ENCODE results near the gene LDHD. TPM values are rescaled to one million over a fixed set of nuclear protein-coding genes. Genes with fewer than 3 reads are reported as not detected.

Gene LDHD
- total and polyA plus RNA-seq, 2 of the 13 experiments (the other 11 are each of a cell fraction or from before 2014, with no cell fraction given) = 9.1 to 9.8 TPM

- no peak for TF ChIP-seq ZSCAN20 (CRISPR knock-in tag; IDR thresholded peaks at IDR 0.05; ENCODE audit: borderline replicate concordance)
- no peak for TF ChIP-seq ZNF468 (CRISPR knock-in tag; IDR thresholded peaks at IDR 0.05)
- no peak for TF ChIP-seq ZSCAN30 (CRISPR knock-in tag; IDR thresholded peaks at IDR 0.05)
Observed at GRCh38 chr16:75100603-75100990, 16.0 kb downstream of the LDHD start (continued).

DNA sequence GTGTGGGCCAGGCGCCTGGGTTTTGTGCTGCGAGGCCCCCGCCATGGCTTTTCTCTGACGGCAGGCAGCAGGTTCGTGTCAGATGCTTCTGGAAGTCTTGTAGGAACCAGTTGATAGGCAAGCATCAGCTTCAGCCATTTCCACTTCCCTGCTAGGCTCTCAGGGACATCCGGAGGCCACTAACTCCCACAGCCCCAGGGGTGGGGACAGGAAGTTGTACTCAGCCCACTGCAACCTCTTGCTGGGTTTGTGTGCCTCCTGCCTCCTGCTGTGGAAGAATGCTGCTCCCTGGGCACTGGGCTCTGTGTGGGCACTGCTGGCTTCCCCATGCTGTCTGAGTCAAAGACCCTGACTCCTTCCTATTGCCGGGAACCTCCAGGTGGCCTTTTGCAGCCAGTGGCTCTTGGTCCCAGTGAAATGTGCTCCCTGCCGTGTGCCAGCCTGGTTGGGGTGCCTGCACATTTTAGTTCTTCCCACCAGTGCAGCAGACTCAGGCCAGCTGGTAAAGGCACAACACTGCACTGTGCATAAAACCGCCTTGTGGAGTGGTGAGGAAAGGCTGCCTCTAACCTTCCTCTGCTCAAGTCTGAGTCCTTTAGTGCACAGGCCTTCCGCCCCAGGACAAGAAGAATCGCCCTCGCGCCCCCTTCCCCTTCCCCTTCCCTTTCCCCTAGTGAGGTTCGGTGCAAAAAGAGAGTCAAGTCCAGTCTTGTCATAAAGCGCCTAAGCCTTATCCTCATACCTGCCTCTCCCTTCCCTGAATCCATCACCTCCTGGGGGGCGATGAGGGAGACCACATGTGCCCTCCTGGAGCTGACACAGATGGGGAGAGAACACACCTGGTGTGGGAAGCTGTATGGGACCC is 16.6 kb downstream of the LDHD start:
- Histone ChIP-seq H3K27me3 (ENCODE audit: control insufficient read depth in 1 of 2, insufficient read depth in 2 of 2, low read length in 2 of 2) (no peaks in the 10 kb centered on the region), H4K20me1 (ENCODE audit: insufficient read depth, low read length) (peaks cover 11% of the 10 kb centered on the region), H3K4me3 (replicated peaks in 1 of 3; ENCODE audit: insufficient read depth in 1 of 3, low read depth in 2 of 3, low read length in 3 of 3) (no peak overlapping the region), H3K27ac (ENCODE audit: extremely low read length, insufficient read depth, low read length) (no peak overlapping the region), H3K4me1 (ENCODE audit: insufficient read depth, low read length) (peaks cover 26% of the 10 kb centered on the region), H3K9ac (ENCODE audit: insufficient read depth, low read depth, low read length) (no peak overlapping the region), H3K9me3 (ENCODE audit: low read length) (no peaks in the 10 kb centered on the region), H3K36me3 (replicated peaks in 1 of 2; ENCODE audit: control insufficient read depth in 1 of 2, insufficient read depth in 2 of 2, low read length in 2 of 2) (peaks cover 21 to 44% of the 10 kb centered on the region in 2 experiments), H2AFZ (ENCODE audit: low read length) (no peak overlapping the region), H3K79me2 (ENCODE audit: insufficient read depth, low read length) (peaks cover 12% of the 10 kb centered on the region), H3K4me2 (ENCODE audit: low read depth, low read length) (no peak overlapping the region)
- WGBS (ENCODE audit: low lambda C conversion rate) = 96% methylated on average over 15 of the region's 16 CpGs
- ChIA-PET POLR2A (no interaction called here), CTCF (ENCODE audit: low intra/inter-chr PET ratio, low total read pairs) (no interaction called here)
- in situ Hi-C loops (cut with HindIII; ENCODE audit: extremely low pct_ligation_motif_present, low pct_unique_long_range_greater_than_20kb) (loop anchor here (10.0 kb wide), 1 partner anchor 105 kb away; the partner anchor contains the start of gene ZNRF1), intact Hi-C loops (cut with micrococcal nuclease; ENCODE audit: unreplicated experiment) (no loop called here)
- DNase-seq (ENCODE audit: low spot score) (no peak), ATAC-seq (no peak; the same call in 1 of the 3 replicates), FAIRE-seq (no peak)
- no TSS peak for BruUV-seq (replicated peaks)
- TF ChIP-seq ETV6 (CRISPR knock-in tag; conservative IDR thresholded peaks at IDR 0.05) (no peak), AGO2 (optimal IDR thresholded peaks at IDR 0.05; ENCODE audit: low read depth, low read length) (peak; percentile 28), ZNF619 (CRISPR knock-in tag; IDR thresholded peaks at IDR 0.05) (no peak), ETV5 (CRISPR knock-in tag; IDR thresholded peaks at IDR 0.05; ENCODE audit: borderline replicate concordance) (0 out of 2 replicates have a peak, but pooled peaks have one; percentile 28), ZNF335 (CRISPR knock-in tag; IDR thresholded peaks at IDR 0.05) (no peak), U2AF1 (optimal IDR thresholded peaks at IDR 0.05; ENCODE audit: low read depth, low read length) (no peak), SMARCC2 (IDR thresholded peaks at IDR 0.05) (no peak), SIN3B (IDR thresholded peaks at IDR 0.05; ENCODE audit: low read length) (no peak), RBM22 (optimal IDR thresholded peaks at IDR 0.05; ENCODE audit: low read length) (peak; percentile 74), SALL2 (CRISPR knock-in tag; IDR thresholded peaks at IDR 0.05) (no peak)
- TF ChIP-seq, protein P1, sequence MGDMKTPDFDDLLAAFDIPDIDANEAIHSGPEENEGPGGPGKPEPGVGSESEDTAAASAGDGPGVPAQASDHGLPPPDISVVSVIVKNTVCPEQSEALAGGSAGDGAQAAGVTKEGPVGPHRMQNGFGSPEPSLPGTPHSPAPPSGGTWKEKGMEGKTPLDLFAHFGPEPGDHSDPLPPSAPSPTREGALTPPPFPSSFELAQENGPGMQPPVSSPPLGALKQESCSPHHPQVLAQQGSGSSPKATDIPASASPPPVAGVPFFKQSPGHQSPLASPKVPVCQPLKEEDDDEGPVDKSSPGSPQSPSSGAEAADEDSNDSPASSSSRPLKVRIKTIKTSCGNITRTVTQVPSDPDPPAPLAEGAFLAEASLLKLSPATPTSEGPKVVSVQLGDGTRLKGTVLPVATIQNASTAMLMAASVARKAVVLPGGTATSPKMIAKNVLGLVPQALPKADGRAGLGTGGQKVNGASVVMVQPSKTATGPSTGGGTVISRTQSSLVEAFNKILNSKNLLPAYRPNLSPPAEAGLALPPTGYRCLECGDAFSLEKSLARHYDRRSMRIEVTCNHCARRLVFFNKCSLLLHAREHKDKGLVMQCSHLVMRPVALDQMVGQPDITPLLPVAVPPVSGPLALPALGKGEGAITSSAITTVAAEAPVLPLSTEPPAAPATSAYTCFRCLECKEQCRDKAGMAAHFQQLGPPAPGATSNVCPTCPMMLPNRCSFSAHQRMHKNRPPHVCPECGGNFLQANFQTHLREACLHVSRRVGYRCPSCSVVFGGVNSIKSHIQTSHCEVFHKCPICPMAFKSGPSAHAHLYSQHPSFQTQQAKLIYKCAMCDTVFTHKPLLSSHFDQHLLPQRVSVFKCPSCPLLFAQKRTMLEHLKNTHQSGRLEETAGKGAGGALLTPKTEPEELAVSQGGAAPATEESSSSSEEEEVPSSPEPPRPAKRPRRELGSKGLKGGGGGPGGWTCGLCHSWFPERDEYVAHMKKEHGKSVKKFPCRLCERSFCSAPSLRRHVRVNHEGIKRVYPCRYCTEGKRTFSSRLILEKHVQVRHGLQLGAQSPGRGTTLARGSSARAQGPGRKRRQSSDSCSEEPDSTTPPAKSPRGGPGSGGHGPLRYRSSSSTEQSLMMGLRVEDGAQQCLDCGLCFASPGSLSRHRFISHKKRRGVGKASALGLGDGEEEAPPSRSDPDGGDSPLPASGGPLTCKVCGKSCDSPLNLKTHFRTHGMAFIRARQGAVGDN (CRISPR knock-in tag; IDR thresholded peaks at IDR 0.05) = 0 out of 2 replicates have a peak, but pooled peaks have one; percentile 14
